ENCODE measurements around the gene CEP68.

Gene CEP68

GRCh38 chr2:65020943-65021528 is 35.2 kb upstream of the CEP68 start:
- no peaks in the 10 kb centered on the region for H3K27me3 ChIP-seq (replicated peaks; ENCODE audit: control insufficient read depth, insufficient read depth, low read length, poor library complexity, severe bottlenecking)
- no peak for DNase-seq
- H3K4me1 ChIP-seq (ENCODE audit: control insufficient read depth, insufficient read depth, low read length, poor library complexity, severe bottlenecking): no peaks in the 10 kb centered on the region
- H3K4me3 ChIP-seq (ENCODE audit: insufficient read depth, low read depth, low read length, poor library complexity, severe bottlenecking): no peak overlapping the region
- H3K9me3 ChIP-seq (ENCODE audit: control insufficient read depth, low read length): no peaks in the 10 kb centered on the region
- H3K27ac ChIP-seq (ENCODE audit: insufficient read depth, low read length, poor library complexity, severe bottlenecking): no peak overlapping the region
- H3K36me3 ChIP-seq (ENCODE audit: control insufficient read depth, insufficient read depth, low read length): peaks cover 5% of the 10 kb centered on the region

- Histone ChIP-seq H3K27ac (ENCODE audit: insufficient read depth, low read length, poor library complexity, severe bottlenecking) (no peak overlapping the region), H3K4me3 (ENCODE audit: insufficient read depth, low read depth, low read length, poor library complexity, severe bottlenecking) (no peak overlapping the region), H3K4me1 (ENCODE audit: control insufficient read depth, insufficient read depth, low read length, poor library complexity, severe bottlenecking) (no peaks in the 10 kb centered on the region), H3K27me3 (replicated peaks; ENCODE audit: control insufficient read depth, insufficient read depth, low read length, poor library complexity, severe bottlenecking) (no peaks in the 10 kb centered on the region), H3K9me3 (ENCODE audit: control insufficient read depth, low read length) (no peaks in the 10 kb centered on the region), H3K36me3 (ENCODE audit: control insufficient read depth, insufficient read depth, low read length) (peaks cover 5% of the 10 kb centered on the region)
- no peak for DNase-seq
These were observed 34.5 kb upstream of the CEP68 start for GRCh38 chr2:65021709-65022108.

- no peak overlapping the region for H3K4me3 ChIP-seq (ENCODE audit: insufficient read depth, low read depth, low read length, poor library complexity, severe bottlenecking)
- DNase-seq: no peak
- no peak overlapping the region for H3K27ac ChIP-seq (ENCODE audit: insufficient read depth, low read length, poor library complexity, severe bottlenecking)
- no peaks in the 10 kb centered on the region for H3K9me3 ChIP-seq (ENCODE audit: control insufficient read depth, low read length)
- H3K4me1 ChIP-seq (ENCODE audit: control insufficient read depth, insufficient read depth, low read length, poor library complexity, severe bottlenecking): no peaks in the 10 kb centered on the region
- H3K27me3 ChIP-seq (replicated peaks; ENCODE audit: control insufficient read depth, insufficient read depth, low read length, poor library complexity, severe bottlenecking): no peaks in the 10 kb centered on the region
- peaks cover 5% of the 10 kb centered on the region for H3K36me3 ChIP-seq (ENCODE audit: control insufficient read depth, insufficient read depth, low read length)
These were observed 34.0 kb upstream of the CEP68 start for GRCh38 chr2:65022189-65022588.

GRCh38 chr2:65023742-65024141 is 32.5 kb upstream of the CEP68 start:
- H3K4me3 ChIP-seq (ENCODE audit: insufficient read depth, low read depth, low read length, poor library complexity, severe bottlenecking): no peak overlapping the region
- no peak overlapping the region for H3K27ac ChIP-seq (ENCODE audit: insufficient read depth, low read length, poor library complexity, severe bottlenecking)
- H3K4me1 ChIP-seq (ENCODE audit: control insufficient read depth, insufficient read depth, low read length, poor library complexity, severe bottlenecking): no peaks in the 10 kb centered on the region
- H3K27me3 ChIP-seq (replicated peaks; ENCODE audit: control insufficient read depth, insufficient read depth, low read length, poor library complexity, severe bottlenecking): no peaks in the 10 kb centered on the region
- DNase-seq: no peak
- H3K9me3 ChIP-seq (ENCODE audit: control insufficient read depth, low read length): no peaks in the 10 kb centered on the region
- H3K36me3 ChIP-seq (ENCODE audit: control insufficient read depth, insufficient read depth, low read length): peaks cover 5% of the 10 kb centered on the region

- no peaks in the 10 kb centered on the region for H3K27me3 ChIP-seq (replicated peaks; ENCODE audit: control insufficient read depth, insufficient read depth, low read length, poor library complexity, severe bottlenecking)
- H3K4me1 ChIP-seq (ENCODE audit: control insufficient read depth, insufficient read depth, low read length, poor library complexity, severe bottlenecking): no peaks in the 10 kb centered on the region
- no peak overlapping the region for H3K27ac ChIP-seq (ENCODE audit: insufficient read depth, low read length, poor library complexity, severe bottlenecking)
- H3K9me3 ChIP-seq (ENCODE audit: control insufficient read depth, low read length): no peaks in the 10 kb centered on the region
- peaks cover 5% of the 10 kb centered on the region for H3K36me3 ChIP-seq (ENCODE audit: control insufficient read depth, insufficient read depth, low read length)
- no peak for DNase-seq
- H3K4me3 ChIP-seq (ENCODE audit: insufficient read depth, low read depth, low read length, poor library complexity, severe bottlenecking): no peak overlapping the region
These were observed 31.9 kb upstream of the CEP68 start for GRCh38 chr2:65024149-65024829.

GRCh38 chr2:65025453-65026123 is 30.6 kb upstream of the CEP68 start:
- Histone ChIP-seq H3K4me3 (ENCODE audit: insufficient read depth, low read depth, low read length, poor library complexity, severe bottlenecking) (no peak overlapping the region), H3K4me1 (ENCODE audit: control insufficient read depth, insufficient read depth, low read length, poor library complexity, severe bottlenecking) (no peaks in the 10 kb centered on the region), H3K9me3 (ENCODE audit: control insufficient read depth, low read length) (no peaks in the 10 kb centered on the region), H3K27ac (ENCODE audit: insufficient read depth, low read length, poor library complexity, severe bottlenecking) (no peak overlapping the region), H3K36me3 (ENCODE audit: control insufficient read depth, insufficient read depth, low read length) (peaks cover 5% of the 10 kb centered on the region), H3K27me3 (replicated peaks; ENCODE audit: control insufficient read depth, insufficient read depth, low read length, poor library complexity, severe bottlenecking) (no peaks in the 10 kb centered on the region)
- DNase-seq: no peak

GRCh38 chr2:65026154-65026553 is 30.1 kb upstream of the CEP68 start:
- peaks cover under 1% of the 10 kb centered on the region for H3K36me3 ChIP-seq (ENCODE audit: control insufficient read depth, insufficient read depth, low read length)
- no peak overlapping the region for H3K4me3 ChIP-seq (ENCODE audit: insufficient read depth, low read depth, low read length, poor library complexity, severe bottlenecking)
- DNase-seq: no peak
- H3K27me3 ChIP-seq (replicated peaks; ENCODE audit: control insufficient read depth, insufficient read depth, low read length, poor library complexity, severe bottlenecking): no peaks in the 10 kb centered on the region
- H3K4me1 ChIP-seq (ENCODE audit: control insufficient read depth, insufficient read depth, low read length, poor library complexity, severe bottlenecking): peaks cover 2% of the 10 kb centered on the region
- H3K27ac ChIP-seq (ENCODE audit: insufficient read depth, low read length, poor library complexity, severe bottlenecking): no peak overlapping the region
- H3K9me3 ChIP-seq (ENCODE audit: control insufficient read depth, low read length): no peaks in the 10 kb centered on the region

- Histone ChIP-seq H3K27ac (ENCODE audit: insufficient read depth, low read length, poor library complexity, severe bottlenecking) (no peak overlapping the region), H3K9me3 (ENCODE audit: control insufficient read depth, low read length) (no peaks in the 10 kb centered on the region), H3K36me3 (ENCODE audit: control insufficient read depth, insufficient read depth, low read length) (no peaks in the 10 kb centered on the region), H3K27me3 (replicated peaks; ENCODE audit: control insufficient read depth, insufficient read depth, low read length, poor library complexity, severe bottlenecking) (no peaks in the 10 kb centered on the region), H3K4me3 (ENCODE audit: insufficient read depth, low read depth, low read length, poor library complexity, severe bottlenecking) (no peak overlapping the region), H3K4me1 (ENCODE audit: control insufficient read depth, insufficient read depth, low read length, poor library complexity, severe bottlenecking) (peaks cover 8% of the 10 kb centered on the region)
- no peak for DNase-seq
These were observed 29.3 kb upstream of the CEP68 start for GRCh38 chr2:65026704-65027464.

GRCh38 chr2:65027616-65028244 is 28.5 kb upstream of the CEP68 start:
- H3K27me3 ChIP-seq (replicated peaks; ENCODE audit: control insufficient read depth, insufficient read depth, low read length, poor library complexity, severe bottlenecking): no peaks in the 10 kb centered on the region
- peaks cover 16% of the 10 kb centered on the region for H3K4me1 ChIP-seq (ENCODE audit: control insufficient read depth, insufficient read depth, low read length, poor library complexity, severe bottlenecking)
- H3K4me3 ChIP-seq (ENCODE audit: insufficient read depth, low read depth, low read length, poor library complexity, severe bottlenecking): no peak overlapping the region
- no peaks in the 10 kb centered on the region for H3K9me3 ChIP-seq (ENCODE audit: control insufficient read depth, low read length)
- H3K36me3 ChIP-seq (ENCODE audit: control insufficient read depth, insufficient read depth, low read length): no peaks in the 10 kb centered on the region
- DNase-seq: no peak
- no peak overlapping the region for H3K27ac ChIP-seq (ENCODE audit: insufficient read depth, low read length, poor library complexity, severe bottlenecking)

All from effector memory CD4-positive, alpha-beta T cell (primary cell).